Right lobe of liver (tissue), 4 donors: ENCODE measurements around the gene RBM15B.

Experiments
- CTCF ChIP-seq, 4 donors: fragments of 200-600 bp in 3 of 4; fragments of 450-650 bp in 1 of 4; IDR thresholded peaks; one replicate each; pipeline versions ENCODE4 v1.5.1 to v1.8.0; 2016 to 2022; ENCODE audit warnings: antibody characterized with exemption in 4 of 4, mild to moderate bottlenecking in 2 of 4
- POLR2A ChIP-seq: fragments of 450-650 bp; IDR thresholded peaks from one replicate; pipeline ENCODE4 v1.6.1; 2017; ENCODE audit warnings: antibody characterized with exemption, mild to moderate bottlenecking
- donor health status: DM: no; HTN: no; CAD: no.
- donor health status: DM: no; HTN: no; CAD: no.
- donor health status: DM: no; HTN: yes; CAD: no.

GRCh38 chr3:51429138-51429537, 38.1 kb downstream of the RBM15B start:
- TF ChIP-seq CTCF (IDR thresholded peaks at IDR 0.05) (no peak), POLR2A (no peak)
